Caco-2 (cell line): ENCODE results near the gene SLC35F1. TPM values are rescaled to one million over a fixed set of nuclear protein-coding genes. Genes with fewer than 3 reads are reported as not detected.
A peak's percentile ranks its signal among the peaks of the same experiment; 100 is the strongest.
"Not testable (repeated sequence)": the region's sequence is repeated elsewhere in the genome, so short reads cannot be mapped to it uniquely, and the experiment has no call there.

Experiments used
- Bru-seq: library from RNA; stranded (reverse); fragments of 400-500 nt; gene quantifications from one replicate; lab custom pipeline; 2021; lab: Mats Ljungman, UMichigan
- BruChase-seq, 2 experiments: library from RNA; stranded (reverse); fragments of 400-500 nt; gene quantifications; one replicate each; lab custom pipeline; 2021; lab: Mats Ljungman, UMichigan
- BruUV-seq: library from RNA; stranded (reverse); fragments of 400-500 nt; replicated peaks from 2 replicates; lab custom pipeline; 2021; lab: Mats Ljungman, UMichigan
- CTCF ChIA-PET: fragments of 300-600 bp; sonication (Branson Sonifier 250); formaldehyde crosslinking; loops from one replicate; lab custom pipeline; 2022; ENCODE audit warnings: antibody characterized with exemption; lab: Charles Lee
- POLR2A ChIA-PET: fragments of 300-600 bp; sonication (Branson Sonifier 250); formaldehyde crosslinking; loops from one replicate; lab custom pipeline; 2022; ENCODE audit warnings: antibody characterized with exemption; lab: Charles Lee
- DNase-seq, 2 experiments: peaks; one replicate each; pipeline versions ENCODE4 v3.0.0 to v3.0.0-alpha.2; 2020 to 2022
- H3K27me3 ChIP-seq: replicated peaks from 2 replicates; pipeline ENCODE4 v1.6.0; 2011; ENCODE audit warnings: low read length; ENCODE audit not compliant: control insufficient read depth, insufficient read depth
- H3K36me3 ChIP-seq: 2 replicates; pipeline ENCODE4 v1.5.1; 2011; ENCODE audit warnings: low read length; ENCODE audit not compliant: control insufficient read depth, insufficient read depth
- H3K4me1 ChIP-seq: fragments of 250-450 bp; sonication (Bioruptor Pico); 2 replicates; pipeline ENCODE4 v1.5.1; 2020; ENCODE audit warnings: mild to moderate bottlenecking
- H3K4me3 ChIP-seq: 2 replicates; pipeline ENCODE4 v1.5.1; 2011; ENCODE audit warnings: low read depth, mild to moderate bottlenecking, control low read depth, low read length
- H3K9me3 ChIP-seq: fragments of 250-450 bp; sonication (Bioruptor Pico); 2 replicates; pipeline ENCODE4 v1.5.1; 2020; ENCODE audit warnings: mild to moderate bottlenecking, moderate library complexity
- H3K27ac Mint-ChIP-seq: one replicate; pipeline ENCODE4 v1.8.0; 2022; ENCODE audit warnings: mixed read lengths; ENCODE audit not compliant: unreplicated experiment
- H3K27me3 Mint-ChIP-seq: one replicate; pipeline ENCODE4 v1.8.0; 2022; ENCODE audit warnings: mixed read lengths; ENCODE audit not compliant: insufficient read depth, unreplicated experiment
- H3K36me3 Mint-ChIP-seq: one replicate; pipeline ENCODE4 v1.8.0; 2022; ENCODE audit warnings: mild to moderate bottlenecking, mixed read lengths; ENCODE audit not compliant: insufficient read depth, unreplicated experiment
- H3K4me1 Mint-ChIP-seq: one replicate; pipeline ENCODE4 v1.8.0; 2022; ENCODE audit warnings: low read depth, mixed read lengths; ENCODE audit not compliant: unreplicated experiment
- H3K4me3 Mint-ChIP-seq: one replicate; pipeline ENCODE4 v1.8.0; 2022; ENCODE audit warnings: mild to moderate bottlenecking, moderate library complexity, mixed read lengths; ENCODE audit not compliant: unreplicated experiment
- H3K9me3 Mint-ChIP-seq: one replicate; pipeline ENCODE4 v1.8.0; 2022; ENCODE audit warnings: mixed read lengths; ENCODE audit not compliant: unreplicated experiment
- CTCF ChIP-seq, 2 experiments: fragments of 200-600 bp in 1 of 2; IDR thresholded peaks; 1 replicate in 1 of 2; 2 replicates in 1 of 2; pipeline versions ENCODE4 v1.5.1 to v1.8.0; 2011 to 2022; ENCODE audit warnings: antibody characterized with exemption in 1 of 2, control low read depth in 1 of 2, inconsistent platforms in 1 of 2, low read depth in 1 of 2, low read length in 1 of 2, mild to moderate bottlenecking in 1 of 2, moderate library complexity in 1 of 2; ENCODE audit not compliant: insufficient read depth in 1 of 2, severe bottlenecking in 1 of 2, unreplicated experiment in 1 of 2
- intact Hi-C: fragments of 100-400 bp; cut with micrococcal nuclease; formaldehyde crosslinking; loops from one replicate; pipeline ENCODE4 v1.10.0; 2022; ENCODE audit not compliant: unreplicated experiment
- long read RNA-seq: library from polyadenylated mRNA; stranded (forward); transcript quantifications from one replicate; pipeline ENCODE4 v2.0.0, GENCODE V29; 2022
- total RNA-seq: library from RNA; stranded (reverse); gene quantifications from 2 replicates; pipeline ENCODE4 v1.2.3, GENCODE V29; 2022

The SLC35F1 gene
- total RNA-seq (not detected in 2 replicates), Bru-seq, nascent RNA (percentile 9 among the genes with signal in this experiment), BruChase-seq, experiment 1, labeled RNA remaining after a 2-hour chase (percentile 12 among the genes with signal in this experiment), BruChase-seq, experiment 2, labeled RNA remaining after a 6-hour chase (percentile 13 among the genes with signal in this experiment)
- long read RNA-seq: 0 reads

GRCh38 chr6:117906958-117907600 is at the start of gene SLC35F1:
TSS of gene SLC35F1 (plus strand) at chr6:117907264.
- H3K4me1 ChIP-seq: no peaks in the 10 kb centered on the region
- no TSS peak for BruUV-seq
- TF ChIP-seq CTCF (IDR thresholded peaks at IDR 0.05; ENCODE audit: insufficient read depth in 1 of 2, low read depth in 1 of 2, low read length in 1 of 2, severe bottlenecking in 1 of 2, unreplicated experiment in 1 of 2): no peak
- no peaks in the 10 kb centered on the region for H3K9me3 Mint-ChIP-seq
- no peaks in the 10 kb centered on the region for H3K4me1 Mint-ChIP-seq
- ChIA-PET CTCF (no interaction called here), POLR2A (no interaction called here)
- H3K9me3 ChIP-seq: no peaks in the 10 kb centered on the region
- H3K4me3 ChIP-seq: no peak within 1 kb of the TSS
- H3K36me3 ChIP-seq: no peaks in the 10 kb centered on the region
- H3K4me3 Mint-ChIP-seq: no peak within 1 kb of the TSS
- H3K27me3 ChIP-seq: no peaks in the 10 kb centered on the region
- DNase-seq: no peak
- intact Hi-C loops: no loop called here
- H3K27ac Mint-ChIP-seq: no peak within 1 kb of the TSS
- H3K27me3 Mint-ChIP-seq: peaks cover 2% of the 10 kb centered on the region
- no peaks in the 10 kb centered on the region for H3K36me3 Mint-ChIP-seq

- POLR2A ChIA-PET, DNase-seq, H3K27me3 ChIP-seq, H3K4me1 ChIP-seq, H3K27ac Mint-ChIP-seq, H3K9me3 Mint-ChIP-seq, H3K36me3 Mint-ChIP-seq, H3K36me3 ChIP-seq, H3K4me1 Mint-ChIP-seq, H3K4me3 Mint-ChIP-seq, H3K4me3 ChIP-seq, H3K9me3 ChIP-seq, H3K27me3 Mint-ChIP-seq, intact Hi-C loops, BruUV-seq: not testable (repeated sequence)
- CTCF ChIA-PET: interaction anchor here (0.6 kb wide), 1 partner anchor 18 kb away, joined by 3 read pairs; no protein-coding TSS in a partner anchor
Observed at GRCh38 chr6:117858601-117859000, 48.5 kb upstream of the SLC35F1 start.

GRCh38 chr6:117861545-117861944 is 45.5 kb upstream of the SLC35F1 start:
- H3K4me1 ChIP-seq: no peaks in the 10 kb centered on the region
- no peak for TF ChIP-seq CTCF (IDR thresholded peaks at IDR 0.05; ENCODE audit: insufficient read depth in 1 of 2, low read depth in 1 of 2, low read length in 1 of 2, severe bottlenecking in 1 of 2, unreplicated experiment in 1 of 2)
- Mint-ChIP-seq H3K27me3 (peaks cover 4% of the 10 kb centered on the region), H3K9me3 (peaks cover 8% of the 10 kb centered on the region), H3K36me3 (no peaks in the 10 kb centered on the region), H3K27ac (no peak overlapping the region), H3K4me1 (no peaks in the 10 kb centered on the region), H3K4me3 (no peak overlapping the region)
- H3K27me3 ChIP-seq: no peaks in the 10 kb centered on the region
- no TSS peak for BruUV-seq
- DNase-seq: no peak
- POLR2A ChIA-PET: no interaction called here
- H3K4me3 ChIP-seq: no peak overlapping the region
- H3K36me3 ChIP-seq: no peaks in the 10 kb centered on the region
- intact Hi-C loops: no loop called here
- H3K9me3 ChIP-seq: 0 out of 2 replicates have a peak, but pooled peaks cover 4% of the 10 kb centered on the region
- CTCF ChIA-PET: no interaction called here
